Measurements from ENCODE around the gene ZFP82. TPM values are rescaled to one million over a fixed set of nuclear protein-coding genes. Genes with fewer than 3 reads are reported as not detected.

ZFP82 gene
- polyA plus RNA-seq (2012; rRNA removed) = 2.1 and 2.8 TPM in 2 replicates
- polyA plus RNA-seq (2012; cell fraction: cytosol; rRNA removed) = 3.0 and 3.3 TPM in 2 replicates
- polyA plus RNA-seq (2012; cell fraction: nucleus; rRNA removed) = 2.0 and 3.5 TPM in 2 replicates

DNA sequence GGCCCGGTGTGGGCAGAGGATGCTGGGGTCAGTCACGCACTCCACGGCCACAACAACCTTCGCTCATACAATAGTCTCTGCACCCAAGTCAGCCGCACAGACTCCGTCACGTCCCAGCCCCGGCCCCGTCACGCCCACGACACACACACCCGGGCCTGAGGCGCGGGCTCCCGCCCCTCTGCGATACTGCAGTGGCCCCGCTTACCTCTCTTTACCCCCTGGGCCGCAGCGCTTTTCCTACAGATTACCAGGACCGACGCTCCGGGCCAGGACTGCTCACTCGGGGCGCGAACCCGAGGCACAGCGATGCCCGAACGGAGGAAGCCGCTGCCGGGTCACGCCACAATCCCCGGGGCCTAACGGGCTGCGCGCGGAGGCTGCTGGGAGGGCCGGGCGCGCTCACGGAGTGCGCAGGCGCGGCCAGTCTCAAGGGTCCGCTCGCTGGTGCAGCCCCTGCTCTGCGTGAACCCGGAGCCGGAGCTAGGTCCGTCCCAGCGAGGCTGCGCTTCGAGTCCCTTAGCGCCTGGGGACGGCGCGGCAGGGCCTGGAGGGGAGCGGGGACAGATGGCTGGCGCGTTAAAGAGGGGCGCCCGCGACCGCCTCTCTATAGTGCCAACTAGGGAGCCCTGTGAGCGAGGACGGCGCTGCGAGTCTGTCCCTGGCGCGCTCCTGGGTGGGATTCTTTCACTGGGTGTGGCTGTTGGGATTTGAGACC, at the start of gene ZFP82:
Gene ZFP82 (minus strand): TSS at position 358 of the 715 bp plus-strand sequence. CDS start 8,855 bp downstream, outside the sequence.
- H3K9me3 ChIP-seq = 0 out of 2 replicates have a peak, but pooled peaks cover 4% of the 10 kb centered on the region
- H3K27ac ChIP-seq (ENCODE audit: low read depth in 2 of 2, low read length in 1 of 2) = peak within 1 kb of the TSS; percentile 64 to 88
- H3K9ac ChIP-seq = peak within 1 kb of the TSS; percentile 85
- peak; percentile 80 for TF ChIP-seq POLR2AphosphoS5 (IDR thresholded peaks at IDR 0.05; ENCODE audit: low read depth, low read length)
- peak; percentile 76 for TF ChIP-seq NRF1 (IDR thresholded peaks at IDR 0.05; ENCODE audit: low read depth, low read length)
- peak; percentile 78; the same call in 1 of the 2 replicates for TF ChIP-seq MXI1 (IDR thresholded peaks at IDR 0.05; ENCODE audit: low read depth, low read length)
- peak; percentile 29; the same call in 1 of the 2 replicates for TF ChIP-seq GABPA (IDR thresholded peaks at IDR 0.05; ENCODE audit: low read depth)
- TF ChIP-seq EZH2phosphoT487 (IDR thresholded peaks at IDR 0.05; ENCODE audit: borderline replicate concordance, low read depth) = no peak
- no peak for TF ChIP-seq EP300 (IDR thresholded peaks at IDR 0.05; ENCODE audit: borderline replicate concordance in 1 of 2, low read depth in 1 of 2, low read length in 1 of 2)
- TF ChIP-seq, protein P1, sequence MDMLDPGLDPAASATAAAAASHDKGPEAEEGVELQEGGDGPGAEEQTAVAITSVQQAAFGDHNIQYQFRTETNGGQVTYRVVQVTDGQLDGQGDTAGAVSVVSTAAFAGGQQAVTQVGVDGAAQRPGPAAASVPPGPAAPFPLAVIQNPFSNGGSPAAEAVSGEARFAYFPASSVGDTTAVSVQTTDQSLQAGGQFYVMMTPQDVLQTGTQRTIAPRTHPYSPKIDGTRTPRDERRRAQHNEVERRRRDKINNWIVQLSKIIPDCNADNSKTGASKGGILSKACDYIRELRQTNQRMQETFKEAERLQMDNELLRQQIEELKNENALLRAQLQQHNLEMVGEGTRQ (IDR thresholded peaks at IDR 0.05; ENCODE audit: borderline replicate concordance, low read depth, low read length) = no peak
- TF ChIP-seq RCOR1 (IDR thresholded peaks at IDR 0.05; ENCODE audit: low read length) = no peak
- TF ChIP-seq, protein P2, sequence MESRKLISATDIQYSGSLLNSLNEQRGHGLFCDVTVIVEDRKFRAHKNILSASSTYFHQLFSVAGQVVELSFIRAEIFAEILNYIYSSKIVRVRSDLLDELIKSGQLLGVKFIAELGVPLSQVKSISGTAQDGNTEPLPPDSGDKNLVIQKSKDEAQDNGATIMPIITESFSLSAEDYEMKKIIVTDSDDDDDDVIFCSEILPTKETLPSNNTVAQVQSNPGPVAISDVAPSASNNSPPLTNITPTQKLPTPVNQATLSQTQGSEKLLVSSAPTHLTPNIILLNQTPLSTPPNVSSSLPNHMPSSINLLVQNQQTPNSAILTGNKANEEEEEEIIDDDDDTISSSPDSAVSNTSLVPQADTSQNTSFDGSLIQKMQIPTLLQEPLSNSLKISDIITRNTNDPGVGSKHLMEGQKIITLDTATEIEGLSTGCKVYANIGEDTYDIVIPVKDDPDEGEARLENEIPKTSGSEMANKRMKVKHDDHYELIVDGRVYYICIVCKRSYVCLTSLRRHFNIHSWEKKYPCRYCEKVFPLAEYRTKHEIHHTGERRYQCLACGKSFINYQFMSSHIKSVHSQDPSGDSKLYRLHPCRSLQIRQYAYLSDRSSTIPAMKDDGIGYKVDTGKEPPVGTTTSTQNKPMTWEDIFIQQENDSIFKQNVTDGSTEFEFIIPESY (IDR thresholded peaks at IDR 0.05; ENCODE audit: borderline replicate concordance, low read depth) = no peak
- TF ChIP-seq TAF1 (IDR thresholded peaks at IDR 0.05; ENCODE audit: borderline replicate concordance, low read depth, low read length) = peak; percentile 64; the same call in 1 of the 2 replicates
- TF ChIP-seq ELF1 (IDR thresholded peaks at IDR 0.05) = no peak
- TF ChIP-seq, protein P3, sequence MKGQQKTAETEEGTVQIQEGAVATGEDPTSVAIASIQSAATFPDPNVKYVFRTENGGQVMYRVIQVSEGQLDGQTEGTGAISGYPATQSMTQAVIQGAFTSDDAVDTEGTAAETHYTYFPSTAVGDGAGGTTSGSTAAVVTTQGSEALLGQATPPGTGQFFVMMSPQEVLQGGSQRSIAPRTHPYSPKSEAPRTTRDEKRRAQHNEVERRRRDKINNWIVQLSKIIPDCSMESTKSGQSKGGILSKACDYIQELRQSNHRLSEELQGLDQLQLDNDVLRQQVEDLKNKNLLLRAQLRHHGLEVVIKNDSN (IDR thresholded peaks at IDR 0.05; ENCODE audit: borderline replicate concordance, low read depth) = 0 out of 2 replicates have a peak, but pooled peaks have one; percentile 35
- TF ChIP-seq RXRA (IDR thresholded peaks at IDR 0.05; ENCODE audit: borderline replicate concordance, low read depth) = no peak
- TF ChIP-seq FOXJ3 (CRISPR knock-in tag; IDR thresholded peaks at IDR 0.05) = 0 out of 2 replicates have a peak, but pooled peaks have one; percentile 27
- TF ChIP-seq JUND (IDR thresholded peaks at IDR 0.05) = no peak
- TF ChIP-seq SIN3A (IDR thresholded peaks at IDR 0.05; ENCODE audit: borderline replicate concordance, low read depth, low read length) = no peak
- TF ChIP-seq RAD21 (IDR thresholded peaks at IDR 0.05; ENCODE audit: low read length) = no peak
- TF ChIP-seq, protein P4, sequence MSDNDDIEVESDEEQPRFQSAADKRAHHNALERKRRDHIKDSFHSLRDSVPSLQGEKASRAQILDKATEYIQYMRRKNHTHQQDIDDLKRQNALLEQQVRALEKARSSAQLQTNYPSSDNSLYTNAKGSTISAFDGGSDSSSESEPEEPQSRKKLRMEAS (IDR thresholded peaks at IDR 0.05; ENCODE audit: low read depth) = peak; percentile 73
- TF ChIP-seq CHD2 (IDR thresholded peaks at IDR 0.05; ENCODE audit: low read length, partially characterized antibody) = peak; percentile 7
- H3K36me3 ChIP-seq (replicated peaks in 1 of 2; ENCODE audit: control insufficient read depth in 1 of 2, insufficient read depth in 2 of 2, low read length in 1 of 2) = peaks cover 0 to 15% of the 10 kb centered on the region in 2 experiments
- H3K4me3 ChIP-seq (ENCODE audit: low read depth in 2 of 2, low read length in 1 of 2) = peak within 1 kb of the TSS; percentile 66 to 72
- H3K79me2 ChIP-seq (ENCODE audit: insufficient read depth) = peaks cover 45% of the 10 kb centered on the region
- WGBS (ENCODE audit: low lambda C conversion rate) = 14% methylated on average over 43 of the region's 70 CpGs
- DNase-seq = peak; percentile 98
- peaks cover 0 to 6% of the 10 kb centered on the region in 2 experiments; a peak in 2 of 4 replicates for H3K4me1 ChIP-seq (ENCODE audit: control insufficient read depth in 1 of 2, insufficient read depth in 2 of 2, low read depth in 1 of 2, low read length in 1 of 2)
- POLR2A ChIA-PET = interaction anchor here (0.6 to 2.3 kb wide), 5 partner anchors 30 to 367 kb away, joined by 3 to 10 read pairs (median 3); partner anchors contain the start of genes ZNF260 and ZNF566
- no peaks in the 10 kb centered on the region for H4K20me1 ChIP-seq (ENCODE audit: insufficient read depth)
- peak within 1 kb of the TSS; percentile 95 for H2AFZ ChIP-seq (ENCODE audit: low read depth)
- H3F3A ChIP-seq (replicated peaks; ENCODE audit: insufficient read depth) = no peaks in the 10 kb centered on the region
- H3K4me2 ChIP-seq = peak within 1 kb of the TSS; percentile 79
- CTCF ChIA-PET = no interaction called here
- no peaks in the 10 kb centered on the region for H3K27me3 ChIP-seq (ENCODE audit: insufficient read depth)
- no peaks in the 10 kb centered on the region for H3K9me2 ChIP-seq
